Activated T-helper 2 cell treated with anti-CD3 and anti-CD28 coated beads, Interferon-gamma antibody, Interleukin-2, Interleukin-4, amounts not matched to agents 10 μg/mL and 5 μg/mL and 100 μg/mL, durations not matched to agents 14 hours and 24 hours and 36 hours (primary cell): ENCODE data around the gene UPK3BL1. TPM values are rescaled to one million over a fixed set of nuclear protein-coding genes. Genes with fewer than 3 reads are reported as not detected.
"Not testable (repeated sequence)": the region's sequence is repeated elsewhere in the genome, so short reads cannot be mapped to it uniquely, and the experiment has no call there.

Experiments
- DNase-seq: peaks from one replicate; pipeline ENCODE4 v3.0.0; 2021; ENCODE audit warnings: low spot score
- H3K27ac Mint-ChIP-seq: one replicate; pipeline ENCODE4 v1.8.0; 2021; ENCODE audit warnings: mixed read lengths
- H3K27me3 Mint-ChIP-seq: one replicate; pipeline ENCODE4 v1.8.0; 2021; ENCODE audit warnings: low read depth, mixed read lengths
- H3K36me3 Mint-ChIP-seq: one replicate; pipeline ENCODE4 v1.8.0; 2021; ENCODE audit warnings: low read depth, mixed read lengths
- H3K4me1 Mint-ChIP-seq: one replicate; pipeline ENCODE4 v1.8.0; 2021; ENCODE audit warnings: low read depth, mixed read lengths
- H3K4me3 Mint-ChIP-seq: one replicate; pipeline ENCODE4 v1.8.0; 2021; ENCODE audit warnings: low read depth, mild to moderate bottlenecking, moderate library complexity, mixed read lengths
- H3K9me3 Mint-ChIP-seq: one replicate; pipeline ENCODE4 v1.8.0; 2021; ENCODE audit warnings: mixed read lengths
- intact Hi-C: fragments of 100-400 bp; cut with micrococcal nuclease; formaldehyde crosslinking; loops from one replicate; pipeline ENCODE4 v1.15.1; 2023
- total RNA-seq: library from RNA; stranded (reverse); gene quantifications from 2 replicates; pipeline ENCODE4 v1.2.3, GENCODE V29; 2022

Gene UPK3BL1
- total RNA-seq, 1 donor from 2014 or later, result 17.5 TPM

GRCh38 chr7:102614873-102615272 is 27.7 kb downstream of the UPK3BL1 start:
- H3K36me3 Mint-ChIP-seq, DNase-seq, H3K27me3 Mint-ChIP-seq, intact Hi-C loops, H3K4me3 Mint-ChIP-seq, H3K27ac Mint-ChIP-seq, H3K9me3 Mint-ChIP-seq, H3K4me1 Mint-ChIP-seq: not testable (repeated sequence)

GRCh38 chr7:102614346-102614697 is 28.3 kb downstream of the UPK3BL1 start:
- DNase-seq, H3K36me3 Mint-ChIP-seq, H3K4me3 Mint-ChIP-seq, H3K27ac Mint-ChIP-seq, H3K4me1 Mint-ChIP-seq, H3K27me3 Mint-ChIP-seq, intact Hi-C loops, H3K9me3 Mint-ChIP-seq: not testable (repeated sequence)

GRCh38 chr7:102613575-102614345 is 28.8 kb downstream of the UPK3BL1 start:
- not testable (repeated sequence) for H3K36me3 Mint-ChIP-seq, H3K9me3 Mint-ChIP-seq, H3K27ac Mint-ChIP-seq

GRCh38 chr7:102611675-102612325 is 30.8 kb downstream of the UPK3BL1 start:
- H3K9me3 Mint-ChIP-seq, H3K27me3 Mint-ChIP-seq, DNase-seq, H3K4me1 Mint-ChIP-seq, H3K36me3 Mint-ChIP-seq, H3K4me3 Mint-ChIP-seq, H3K27ac Mint-ChIP-seq, intact Hi-C loops: not testable (repeated sequence)

More at GRCh38 chr7:102613575-102614345, 28.8 kb downstream of the UPK3BL1 start:
- H3K4me1 Mint-ChIP-seq, H3K4me3 Mint-ChIP-seq, H3K27me3 Mint-ChIP-seq, DNase-seq, intact Hi-C loops: not testable (repeated sequence)

GRCh38 chr7:102611013-102611674 is 31.4 kb downstream of the UPK3BL1 start:
- H3K4me1 Mint-ChIP-seq, H3K36me3 Mint-ChIP-seq, H3K27ac Mint-ChIP-seq, DNase-seq, H3K9me3 Mint-ChIP-seq, H3K27me3 Mint-ChIP-seq, intact Hi-C loops, H3K4me3 Mint-ChIP-seq: not testable (repeated sequence)

GRCh38 chr7:102610441-102610840 is 32.1 kb downstream of the UPK3BL1 start:
- DNase-seq, H3K4me1 Mint-ChIP-seq, H3K27me3 Mint-ChIP-seq, H3K36me3 Mint-ChIP-seq, H3K27ac Mint-ChIP-seq, H3K4me3 Mint-ChIP-seq, H3K9me3 Mint-ChIP-seq, intact Hi-C loops: not testable (repeated sequence)

DNA sequence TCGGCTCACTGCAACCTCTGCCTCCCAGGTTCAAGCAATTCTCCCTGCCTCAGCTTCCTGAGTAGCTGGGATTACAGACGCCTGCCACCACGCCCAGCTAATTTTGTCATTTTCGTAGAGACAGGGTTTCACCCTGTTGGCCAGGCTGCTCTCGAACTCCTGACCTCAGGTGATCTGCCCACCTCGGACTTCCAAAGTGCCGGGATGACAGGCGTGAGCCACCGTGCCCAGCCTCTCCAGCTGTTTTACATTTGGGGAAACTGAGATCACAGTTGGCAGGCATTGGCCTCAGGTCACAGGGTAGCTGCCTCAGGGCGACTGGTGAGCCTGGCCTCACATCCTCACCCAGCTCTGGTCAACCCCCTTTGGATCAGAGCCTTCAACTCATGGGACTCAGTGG is 32.9 kb downstream of the UPK3BL1 start:
- H3K27me3 Mint-ChIP-seq, H3K27ac Mint-ChIP-seq, H3K4me3 Mint-ChIP-seq, H3K36me3 Mint-ChIP-seq, DNase-seq, H3K4me1 Mint-ChIP-seq, H3K9me3 Mint-ChIP-seq, intact Hi-C loops: not testable (repeated sequence)

DNA sequence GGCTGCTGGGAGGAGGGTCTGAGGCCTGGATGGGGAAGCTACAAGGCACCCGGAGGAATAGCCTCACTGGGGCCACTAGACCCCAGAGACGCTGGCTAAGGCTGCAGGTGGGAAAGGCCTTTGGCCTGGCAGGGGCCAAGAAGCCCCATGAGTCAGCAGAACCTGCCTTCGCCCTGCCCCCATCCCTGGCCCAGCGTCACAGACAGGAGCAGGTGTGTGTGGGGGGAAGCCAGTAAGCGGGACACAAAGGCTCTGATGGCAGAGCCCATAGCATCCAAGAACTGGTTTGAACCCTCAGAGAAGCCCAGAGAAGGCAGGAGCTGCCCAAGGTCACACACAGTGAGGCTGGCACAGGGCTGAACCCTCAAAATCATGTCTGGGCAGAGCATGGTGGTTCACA is 35.7 kb downstream of the UPK3BL1 start:
- intact Hi-C loops, DNase-seq, H3K4me1 Mint-ChIP-seq, H3K9me3 Mint-ChIP-seq, H3K36me3 Mint-ChIP-seq, H3K4me3 Mint-ChIP-seq, H3K27ac Mint-ChIP-seq, H3K27me3 Mint-ChIP-seq: not testable (repeated sequence)

- intact Hi-C loops, result not testable (repeated sequence)
These were observed 38.0 kb downstream of the UPK3BL1 start for GRCh38 chr7:102604431-102605145.

GRCh38 chr7:102602317-102602716 is 40.3 kb downstream of the UPK3BL1 start:
- H3K36me3 Mint-ChIP-seq, H3K4me3 Mint-ChIP-seq, H3K4me1 Mint-ChIP-seq, H3K27me3 Mint-ChIP-seq, DNase-seq, H3K27ac Mint-ChIP-seq, intact Hi-C loops, H3K9me3 Mint-ChIP-seq: not testable (repeated sequence)

More at GRCh38 chr7:102604431-102605145, 38.0 kb downstream of the UPK3BL1 start:
- not testable (repeated sequence) for H3K36me3 Mint-ChIP-seq, DNase-seq, H3K27me3 Mint-ChIP-seq, H3K4me3 Mint-ChIP-seq, H3K4me1 Mint-ChIP-seq, H3K27ac Mint-ChIP-seq, H3K9me3 Mint-ChIP-seq

GRCh38 chr7:102599699-102600098 is 42.9 kb downstream of the UPK3BL1 start:
- H3K27ac Mint-ChIP-seq, H3K4me3 Mint-ChIP-seq, H3K9me3 Mint-ChIP-seq: not testable (repeated sequence)

DNA sequence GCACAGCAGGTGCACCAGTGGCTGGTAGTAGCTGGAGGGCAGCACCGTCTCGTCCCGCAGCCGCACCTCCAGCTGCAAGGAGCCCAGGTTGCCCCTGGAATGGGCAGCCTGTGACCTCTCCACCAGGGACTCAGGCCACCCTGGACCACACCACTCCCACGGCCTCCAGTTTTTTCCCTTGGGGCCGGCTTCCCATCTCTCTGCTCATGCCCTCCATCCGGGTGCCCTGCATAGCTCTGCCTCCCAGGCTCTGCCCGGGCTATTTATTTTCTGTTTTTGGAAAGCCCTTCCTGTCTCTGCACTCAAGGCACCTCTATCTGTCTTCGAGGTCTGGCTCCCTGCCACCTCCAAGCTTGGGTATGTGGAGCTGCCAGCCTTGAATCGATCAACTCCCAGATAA is 46.6 kb downstream of the UPK3BL1 start:
- H3K27ac Mint-ChIP-seq, H3K4me3 Mint-ChIP-seq, H3K9me3 Mint-ChIP-seq, H3K27me3 Mint-ChIP-seq, H3K36me3 Mint-ChIP-seq, DNase-seq, H3K4me1 Mint-ChIP-seq, intact Hi-C loops: not testable (repeated sequence)

More at GRCh38 chr7:102599699-102600098, 42.9 kb downstream of the UPK3BL1 start:
- H3K36me3 Mint-ChIP-seq, DNase-seq, H3K27me3 Mint-ChIP-seq, H3K4me1 Mint-ChIP-seq, intact Hi-C loops: not testable (repeated sequence)
